Inferior parietal cortex (tissue), 1 donor: ENCODE measurements around the gene SV2A.
"Not testable (repeated sequence)": the region's sequence is repeated elsewhere in the genome, so short reads cannot be mapped to it uniquely, and the experiment has no call there.

Experiments used
- DNase-seq: peaks from one replicate; pipeline ENCODE4 v3.0.0-alpha.2; 2016; ENCODE audit errors: extremely low spot score

Gene SV2A

GRCh38 chr1:149928401-149928724 lies 10.7 kb upstream of the SV2A start:
- DNase-seq: no peak

GRCh38 chr1:149927563-149928400 lies 10.1 kb upstream of the SV2A start, which contains the start of gene SF3B4:
TSS of gene SF3B4 (minus strand) at chr1:149927803. CDS start at chr1:149927759, 44 bp downstream.
- peak; percentile 97 for DNase-seq

GRCh38 chr1:149927056-149927562 lies 9.5 kb upstream of the SV2A start:
- no peak for DNase-seq

GRCh38 chr1:149926296-149926695 lies 8.7 kb upstream of the SV2A start:
- DNase-seq: no peak

GRCh38 chr1:149925751-149926150 lies 8.1 kb upstream of the SV2A start:
- no peak for DNase-seq

- DNase-seq: no peak
Observed at GRCh38 chr1:149925345-149925744, 7.7 kb upstream of the SV2A start.

- no peak for DNase-seq
Observed at GRCh38 chr1:149923626-149924025, 6.0 kb upstream of the SV2A start.

- DNase-seq: no peak
Observed at GRCh38 chr1:149916898-149917252, 769 bp downstream of the SV2A start.

- DNase-seq: no peak
Observed at GRCh38 chr1:149916193-149916897, 1.3 kb downstream of the SV2A start.

GRCh38 chr1:149915429-149916192 lies 2.0 kb downstream of the SV2A start:
- no peak for DNase-seq

- DNase-seq: no peak
Observed at GRCh38 chr1:149914545-149914944, 3.1 kb downstream of the SV2A start.

- no peak for DNase-seq
Observed at GRCh38 chr1:149906570-149907075, 11.0 kb downstream of the SV2A start.

GRCh38 chr1:149903836-149904491 lies 13.7 kb downstream of the SV2A start:
- DNase-seq: no peak

- peak; percentile 98 for DNase-seq
Observed at GRCh38 chr1:149899460-149900284, 18.0 kb downstream of the SV2A start, which contains the start of gene BOLA1. TSS of gene BOLA1 (plus strand) at chr1:149899568. CDS start at chr1:149900060, 492 bp downstream.

GRCh38 chr1:149896575-149896974 lies 21.1 kb downstream of the SV2A start:
- no peak for DNase-seq

GRCh38 chr1:149888999-149889289 lies 28.7 kb downstream of the SV2A start:
- no peak for DNase-seq

- DNase-seq: peak; percentile 81
Observed at GRCh38 chr1:149888247-149888998, 29.2 kb downstream of the SV2A start.

- peak; percentile 99 for DNase-seq
Observed at GRCh38 chr1:149887456-149888246, 30.0 kb downstream of the SV2A start.

GRCh38 chr1:149887196-149887455 lies 30.5 kb downstream of the SV2A start:
- DNase-seq: not testable (repeated sequence)
